Ovary (tissue), 9 donors: Measurements from ENCODE around the gene CBX7. TPM values are rescaled to one million over a fixed set of nuclear protein-coding genes. Genes with fewer than 3 reads are reported as not detected.

Experiments used
- DNase-seq, 5 donors: peaks; one replicate each; pipeline ENCODE4 v3.0.0-alpha.2; 2019 to 2020
- H3K27ac ChIP-seq, 2 donors: fragments of 200-600 bp; one replicate each; pipeline versions ENCODE4 v1.5.1 to v1.8.0; 2019 to 2022
- H3K27me3 ChIP-seq: fragments of 200-600 bp; one replicate; pipeline ENCODE4 v1.8.0; 2022
- H3K36me3 ChIP-seq: fragments of 200-600 bp; sonication (generic); one replicate; pipeline ENCODE4 v1.5.1; 2019
- H3K4me1 ChIP-seq: one replicate; pipeline ENCODE4 v1.8.1; 2013; ENCODE audit warnings: mild to moderate bottlenecking, moderate library complexity; ENCODE audit not compliant: insufficient read depth
- H3K4me3 ChIP-seq: fragments of 200-600 bp; sonication (generic); one replicate; pipeline ENCODE4 v1.5.1; 2017
- H3K9me3 ChIP-seq, 2 donors: fragments of 200-600 bp in 1 of 2; sonication (generic) in 1 of 2; one replicate each; pipeline versions ENCODE4 v1.5.1 to v1.8.1; 2013 to 2019; ENCODE audit warnings: mild to moderate bottlenecking in 1 of 2, moderate library complexity in 1 of 2
- CTCF ChIP-seq, 3 donors: fragments of 450-650 bp in 2 of 3; fragments of 200-600 bp in 1 of 3; IDR thresholded peaks; one replicate each; pipeline versions ENCODE4 v1.5.1 to v1.8.0; 2016 to 2022; ENCODE audit warnings: antibody characterized with exemption in 3 of 3, mild to moderate bottlenecking in 1 of 3
- EP300 ChIP-seq: sonication (generic); formaldehyde crosslinking; IDR thresholded peaks from one replicate; pipeline ENCODE4 v1.6.1; 2017; ENCODE audit warnings: antibody characterized with exemption
- POLR2A ChIP-seq: fragments of 450-650 bp; IDR thresholded peaks from one replicate; pipeline ENCODE4 v1.6.1; 2017; ENCODE audit warnings: antibody characterized with exemption, mild to moderate bottlenecking, moderate library complexity
- WGBS, 3 donors: extraction: QIAGEN DNeasy Blood & Tissue Kit in 1 of 3; methylation state at CpG; one replicate each; pipeline versions ENCODE4 v1.1.5 to v1.1.7; 2013 to 2017; 5-methylcytosine and 5-hydroxymethylcytosine counted together
- intact Hi-C, 4 donors: fragments of 100-400 bp; cut with DNase I; formaldehyde crosslinking; loops; one replicate each; pipeline versions ENCODE4 v1.11.0 to v1.15.1; 2022 to 2023
- polyA plus RNA-seq, 2 donors: library from polyadenylated mRNA; stranded (reverse); fragments of 200-250 nt in 1 of 2; fragments of 350-450 nt in 1 of 2; fragmentation: Illumina TruSeq in 1 of 2; extraction: RNeasy Lipid Tissue Mini Kit (QIAGEN cat#74804) in 1 of 2; gene quantifications; one replicate each; pipeline ENCODE4 v1.2.3, GENCODE V29; 2013 to 2014
- small RNA-seq: library from RNA; depleted of rRNA; stranded (forward); fragments of <200 nt; gene quantifications from one replicate; pipeline ENCODE3, GENCODE V24; 2016
- total RNA-seq, 7 donors: library from RNA; depleted of rRNA in 2 of 7; stranded (reverse); fragments of >200 nt in 2 of 7; fragmentation: NEBNext Ultra II Directional in 3 of 7; extraction: Animal tissue kit (Norgen Biotek cat#: 25700) in 3 of 7; gene quantifications; one replicate each; pipeline versions ENCODE4 v1.1.0 to v1.2.4, GENCODE V29; 2016 to 2023
- donor health status: DM: no; HTN: no; CAD: no; lungs with moderate emphysema.
- donor health status: DM: no; HTN: no; CAD: no.
- donor health status: Bipolar disorder and iron deficiency.
- donor health status: DM: yes; HTN: yes; CAD: no.
- donor health status: DM: no; HTN: no; CAD: no.
- donor health status: DM: yes; HTN: yes; CAD: no.

CBX7 gene
- total and polyA plus RNA-seq, 9 donors, result 40.7 to 107 (median 84.9) TPM

DNA sequence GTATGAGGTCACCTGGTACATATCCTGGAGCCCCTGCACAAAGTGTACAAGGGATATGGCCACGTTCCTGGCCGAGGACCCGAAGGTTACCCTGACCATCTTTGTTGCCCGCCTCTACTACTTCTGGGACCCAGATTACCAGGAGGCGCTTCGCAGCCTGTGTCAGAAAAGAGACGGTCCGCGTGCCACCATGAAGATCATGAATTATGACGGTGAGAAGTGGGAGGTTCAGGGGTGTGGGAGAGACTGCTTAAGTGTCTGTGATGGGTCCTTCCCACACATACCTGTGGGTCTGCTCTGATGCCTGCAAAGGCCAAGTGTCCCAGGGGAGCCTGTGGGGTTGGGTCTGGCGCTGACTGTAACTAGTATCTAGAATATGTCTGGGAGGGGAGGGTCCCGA, 71.5 kb downstream of the CBX7 start:
- Histone ChIP-seq H3K27ac (no peak overlapping the region), H3K4me1 (peaks cover 13% of the 10 kb centered on the region), H3K9me3 (no peaks in the 10 kb centered on the region), H3K27me3 (no peaks in the 10 kb centered on the region), H3K4me3 (no peak overlapping the region), H3K36me3 (no peaks in the 10 kb centered on the region)
- TF ChIP-seq POLR2A, result no peak
- no peak for TF ChIP-seq CTCF (IDR thresholded peaks at IDR 0.05)
- TF ChIP-seq EP300, result no peak
- WGBS, 3 donors, result 80 to 84% (median 83%) methylated on average over 12 of the region's 12 CpGs
- intact Hi-C loops, result no loop called here
- DNase-seq, result no peak

Small RNAs within 50 kb of the gene (small RNA-seq; reads per million reads assigned to genes)
- not detected for gene COX5BP7

Other genes with a start within 250 kb of the CBX7 start
- gene APOBEC3A, start 195.1 kb downstream of the CBX7 start, total RNA-seq, result under 1 TPM in 3 of 7 donors, not detected in 4; 0.50 to 0.95 (median 0.64) TPM
- gene APOBEC3A, start 195.1 kb downstream of the CBX7 start, polyA plus RNA-seq, result 1 to 10 TPM in 1 of 2 donors, under 1 TPM in 1; 0.10 to 1.2 TPM
- 1 to 10 TPM in 4 of 7 donors, under 1 TPM in 2, not detected in 1; 0.43 to 1.9 (median 1.4) TPM for gene APOBEC3B, start 170.3 kb downstream of the CBX7 start, total RNA-seq
- under 1 TPM; 0.70 to 0.98 TPM for gene APOBEC3B, start 170.3 kb downstream of the CBX7 start, polyA plus RNA-seq
- gene APOBEC3C, start 138.4 kb downstream of the CBX7 start, total RNA-seq, result 10 to 100 TPM in 6 of 7 donors, 1 to 10 TPM in 1; 7.0 to 63.4 (median 52.4) TPM
- 10 to 100 TPM; 35.1 to 88.9 TPM for gene APOBEC3C, start 138.4 kb downstream of the CBX7 start, polyA plus RNA-seq
- gene APOBEC3D, start 131.6 kb downstream of the CBX7 start, total RNA-seq, result 1 to 10 TPM; 2.3 to 9.8 (median 6.3) TPM
- 1 to 10 TPM; 4.8 to 5.0 TPM for gene APOBEC3D, start 131.6 kb downstream of the CBX7 start, polyA plus RNA-seq
- gene APOBEC3F, start 111.8 kb downstream of the CBX7 start, total RNA-seq, result 10 to 100 TPM in 5 of 7 donors, 1 to 10 TPM in 2; 7.6 to 51.4 (median 32.3) TPM
- 10 to 100 TPM in 1 of 2 donors, 1 to 10 TPM in 1; 7.4 to 14.2 TPM for gene APOBEC3F, start 111.8 kb downstream of the CBX7 start, polyA plus RNA-seq
- 10 to 100 TPM; 13.2 to 36.5 (median 24.7) TPM for gene APOBEC3G, start 75.4 kb downstream of the CBX7 start, total RNA-seq
- gene APOBEC3G, start 75.4 kb downstream of the CBX7 start, polyA plus RNA-seq, result 10 to 100 TPM; 19.6 to 36.3 TPM
- under 1 TPM in 2 of 7 donors, not detected in 5; 0.23 to 0.31 TPM for gene APOBEC3H, start 55.4 kb downstream of the CBX7 start, total RNA-seq
- gene APOBEC3H, start 55.4 kb downstream of the CBX7 start, polyA plus RNA-seq, result under 1 TPM in 1 of 2 donors, not detected in 1; 0.97 TPM
- 10 to 100 TPM in 1 of 7 donors, 1 to 10 TPM in 6; 3.9 to 10.7 (median 5.5) TPM for gene PDGFB, start 92.3 kb upstream of the CBX7 start, total RNA-seq
- 1 to 10 TPM; 5.0 to 7.9 TPM for gene PDGFB, start 92.3 kb upstream of the CBX7 start, polyA plus RNA-seq
- 1,000 to 10,000 TPM; 3,686 to 6,016 (median 4,727) TPM for gene RPL3, start 166.9 kb upstream of the CBX7 start, total RNA-seq
- 1,000 to 10,000 TPM; 3,441 to 7,258 TPM for gene RPL3, start 166.9 kb upstream of the CBX7 start, polyA plus RNA-seq
- 100 to 1,000 TPM in 1 of 7 donors, 10 to 100 TPM in 6; 20.9 to 104 (median 74.7) TPM for gene SYNGR1, start 197.3 kb upstream of the CBX7 start, total RNA-seq
- gene SYNGR1, start 197.3 kb upstream of the CBX7 start, polyA plus RNA-seq, result 10 to 100 TPM; 13.1 to 82.7 TPM
- gene TAB1, start 247.1 kb upstream of the CBX7 start, total RNA-seq, result 10 to 100 TPM; 20.3 to 39.2 (median 30.6) TPM
- 10 to 100 TPM; 10.7 to 29.5 TPM for gene TAB1, start 247.1 kb upstream of the CBX7 start, polyA plus RNA-seq